ENCODE data around the gene AP1AR. TPM values are rescaled to one million over a fixed set of nuclear protein-coding genes. Genes with fewer than 3 reads are reported as not detected.

Gene AP1AR
- total and polyA plus RNA-seq, 2 donors (not counting 3 experiments of a cell fraction or from before 2014, with no cell fraction given), result 6.6 to 18.6 TPM

- no TSS peak for BruUV-seq (replicated peaks)
- Histone ChIP-seq H4K20me1 (replicated peaks; ENCODE audit: control insufficient read depth, extremely low read depth, insufficient read depth, low read length) (no peaks in the 10 kb centered on the region), H3K9ac (replicated peaks; ENCODE audit: extremely low read depth, insufficient read depth, low read length) (no peak overlapping the region), H3K4me3 (replicated peaks in 1 of 3; ENCODE audit: insufficient read depth in 1 of 3, low read depth in 1 of 3, low read length in 3 of 3) (no peak overlapping the region), H3K27me3 (ENCODE audit: control insufficient read depth in 2 of 2, insufficient read depth in 2 of 2, low read length in 2 of 2) (no peaks in the 10 kb centered on the region), H3K27ac (ENCODE audit: insufficient read depth, low read depth, low read length) (no peak overlapping the region), H3K9me1 (replicated peaks; ENCODE audit: control insufficient read depth, extremely low read depth, insufficient read depth, low read length) (no peaks in the 10 kb centered on the region), H3K9me3 (replicated peaks; ENCODE audit: control insufficient read depth, insufficient read depth, low read length) (no peaks in the 10 kb centered on the region), H3K4me1 (ENCODE audit: control insufficient read depth, extremely low read depth, insufficient read depth, low read length) (peaks cover 4% of the 10 kb centered on the region), H3K79me2 (ENCODE audit: control insufficient read depth, insufficient read depth, low read length) (peaks cover 32% of the 10 kb centered on the region), H3K36me3 (ENCODE audit: control insufficient read depth in 2 of 2, extremely low read depth in 1 of 2, insufficient read depth in 2 of 2, low read length in 2 of 2) (peaks cover 2 to 4% of the 10 kb centered on the region in 2 experiments), H3K4me2 (ENCODE audit: insufficient read depth, low read length) (no peak overlapping the region), H2AFZ (ENCODE audit: low read depth, low read length) (no peak overlapping the region)
- CTCF ChIA-PET, result interaction anchor here (1.8 kb wide), 1 partner anchor 178 kb away, joined by 4 read pairs; no protein-coding TSS in a partner anchor
- intact Hi-C loops (cut with micrococcal nuclease), result no loop called here
- DNase-seq (ENCODE audit: low read depth, low spot score) (no peak), FAIRE-seq (no peak)
- dilution Hi-C loops (cut with MboI; ENCODE audit: extremely low pct_ligation_motif_present, low sequenced_read_pairs), result no loop called here
- TF ChIP-seq MAX (IDR thresholded peaks at IDR 0.05; ENCODE audit: insufficient read depth, insufficient read length), result no peak
- no peak for TF ChIP-seq POLR2AphosphoS5 (IDR thresholded peaks at IDR 0.05; ENCODE audit: insufficient read depth, low read depth, low read length)
- TF ChIP-seq CTCF (IDR thresholded peaks at IDR 0.05; ENCODE audit: extremely low read depth in 1 of 2, insufficient read depth in 1 of 2, low read depth in 1 of 2, low read length in 2 of 2), result no peak
- TF ChIP-seq EZH2 (IDR thresholded peaks at IDR 0.05; ENCODE audit: borderline replicate concordance, low read depth, low read length, severe bottlenecking), result no peak
- TF ChIP-seq POLR2A (IDR thresholded peaks at IDR 0.05; ENCODE audit: low read depth, low read length), result no peak
- TF ChIP-seq FOS (IDR thresholded peaks at IDR 0.05; ENCODE audit: borderline replicate concordance, insufficient read depth, low read length), result no peak
- no peak for TF ChIP-seq MYC (IDR thresholded peaks at IDR 0.05; ENCODE audit: low read depth, low read length)
- no peak for TF ChIP-seq JUN (IDR thresholded peaks at IDR 0.05; ENCODE audit: borderline replicate concordance, insufficient read depth, insufficient read length, low read depth)
- TF ChIP-seq GATA2 (IDR thresholded peaks at IDR 0.05; ENCODE audit: insufficient read depth, insufficient read length, low read depth, low read length), result no peak
- POLR2A ChIA-PET, result no interaction called here
Observed at GRCh38 chr4:112277705-112278448, 46.3 kb downstream of the AP1AR start.
